GM23338 (cell line): ENCODE measurements around the gene PTPRN2. TPM values are rescaled to one million over a fixed set of nuclear protein-coding genes. Genes with fewer than 3 reads are reported as not detected.

ENCODE experiments used
- ATAC-seq: fragments of 200-7000 bp; cut with Tn5 transposase; 3 replicates; pipeline ENCODE4 v1.9.1; 2020
- DNase-seq: peaks from one replicate; pipeline ENCODE4 v3.0.0-alpha.2; 2015; ENCODE audit warnings: low spot score
- H2AFZ ChIP-seq: fragments of 200-600 bp; sonication (generic); 2 replicates; pipeline ENCODE4 v1.8.0; 2016; ENCODE audit warnings: antibody characterized with exemption, mild to moderate bottlenecking, moderate library complexity
- H3F3A ChIP-seq: fragments of 200-600 bp; sonication (generic); replicated peaks from 2 replicates; pipeline ENCODE4 v1.8.0; 2017; ENCODE audit warnings: antibody characterized with exemption, mixed run types, low read depth
- H3K27ac ChIP-seq: fragments of 200-600 bp; sonication (generic); 2 replicates; pipeline ENCODE4 v1.6.1; 2016; ENCODE audit warnings: low read depth
- H3K27me3 ChIP-seq: fragments of 200-600 bp; sonication (generic); 2 replicates; pipeline ENCODE4 v1.8.0; 2016; ENCODE audit warnings: mild to moderate bottlenecking, mixed run types, moderate library complexity; ENCODE audit not compliant: insufficient read depth
- H3K36me3 ChIP-seq: fragments of 200-600 bp; sonication (generic); 2 replicates; pipeline ENCODE4 v1.8.0; 2016; ENCODE audit warnings: mild to moderate bottlenecking; ENCODE audit not compliant: insufficient read depth
- H3K4me1 ChIP-seq: fragments of 200-600 bp; sonication (generic); 2 replicates; pipeline ENCODE4 v1.8.0; 2016; ENCODE audit warnings: mild to moderate bottlenecking, moderate library complexity; ENCODE audit not compliant: insufficient read depth
- H3K4me2 ChIP-seq: fragments of 200-600 bp; sonication (generic); 2 replicates; pipeline ENCODE4 v1.7.1; 2017; ENCODE audit warnings: mixed run types
- H3K4me3 ChIP-seq: fragments of 200-600 bp; sonication (generic); 2 replicates; pipeline ENCODE4 v1.6.1; 2016; ENCODE audit warnings: mixed run types
- H3K79me2 ChIP-seq: fragments of 200-600 bp; sonication (generic); replicated peaks from 2 replicates; pipeline ENCODE4 v1.8.0; 2017; ENCODE audit warnings: mild to moderate bottlenecking; ENCODE audit not compliant: insufficient read depth
- H3K9me2 ChIP-seq: fragments of 200-600 bp; sonication (generic); 2 replicates; pipeline ENCODE4 v1.8.0; 2017; ENCODE audit not compliant: insufficient read depth
- H4K20me1 ChIP-seq: fragments of 200-600 bp; sonication (generic); replicated peaks from 2 replicates; pipeline ENCODE4 v1.8.0; 2017; ENCODE audit warnings: mild to moderate bottlenecking; ENCODE audit not compliant: insufficient read depth
- H3K27ac Mint-ChIP-seq: 2 replicates; pipeline ENCODE4 v1.8.0; 2020; ENCODE audit warnings: inconsistent platforms, mild to moderate bottlenecking, moderate library complexity, mixed read lengths
- H3K27me3 Mint-ChIP-seq: 3 replicates; pipeline ENCODE4 v1.8.0; 2022; ENCODE audit warnings: low read depth, mild to moderate bottlenecking, moderate library complexity, mixed read lengths, inconsistent platforms; ENCODE audit not compliant: insufficient read depth, poor library complexity
- H3K36me3 Mint-ChIP-seq: 3 replicates; pipeline ENCODE4 v1.8.0; 2021; ENCODE audit warnings: low read depth, mild to moderate bottlenecking, inconsistent platforms, moderate library complexity, mixed read lengths
- H3K4me1 Mint-ChIP-seq: 3 replicates; pipeline ENCODE4 v1.8.0; 2020; ENCODE audit warnings: mild to moderate bottlenecking, inconsistent platforms, mixed read lengths
- H3K4me3 Mint-ChIP-seq: 3 replicates; pipeline ENCODE4 v1.8.0; 2021; ENCODE audit warnings: moderate library complexity, mild to moderate bottlenecking, inconsistent platforms, mixed read lengths
- H3K9me3 Mint-ChIP-seq: 3 replicates; pipeline ENCODE4 v1.8.0; 2020; ENCODE audit warnings: moderate library complexity, mild to moderate bottlenecking, inconsistent platforms, mixed read lengths
- EZH2 ChIP-seq: fragments of 200-600 bp; sonication (generic); IDR thresholded peaks from one replicate; pipeline ENCODE4 v1.8.0; 2017; ENCODE audit warnings: antibody characterized with exemption, mild to moderate bottlenecking, low read depth; ENCODE audit not compliant: unreplicated experiment
- EZH2phosphoT487 ChIP-seq: fragments of 200-600 bp; sonication (generic); IDR thresholded peaks from one replicate; pipeline ENCODE4 v1.8.1; 2018; ENCODE audit warnings: antibody characterized with exemption; ENCODE audit not compliant: unreplicated experiment
- NANOG ChIP-seq: IDR thresholded peaks from 2 replicates; pipeline ENCODE4 v1.6.1; 2016; ENCODE audit warnings: antibody characterized with exemption, borderline replicate concordance
- polyA plus RNA-seq: library from polyadenylated mRNA; unstranded; fragments of >200 nt; fragmentation: Nextera tagmentation; extraction: Ambion mirVana; gene quantifications from 2 replicates; pipeline ENCODE4 v1.2.1, GENCODE V29; 2016
- total RNA-seq: library from RNA; depleted of rRNA; stranded (reverse); fragments of >200 nt; shearing (Covaris generic); gene quantifications from 2 replicates; pipeline ENCODE4 v1.2.3, GENCODE V29; 2014
- TF ChIP-seq, protein P1 (sequence below): fragments of 250-450 bp; sonication (Bioruptor Pico); IDR thresholded peaks from 2 replicates; pipeline ENCODE4 v1.5.0; 2020; ENCODE audit warnings: mild to moderate bottlenecking, moderate library complexity
- TF ChIP-seq, protein P2 (sequence below): IDR thresholded peaks from one replicate; pipeline ENCODE4 v1.6.1; 2018; ENCODE audit warnings: antibody characterized with exemption; ENCODE audit not compliant: unreplicated experiment

The PTPRN2 gene
- total and polyA plus RNA-seq, 2 experiments from 2014 or later: 0.87 to 4.0 TPM

DNA sequence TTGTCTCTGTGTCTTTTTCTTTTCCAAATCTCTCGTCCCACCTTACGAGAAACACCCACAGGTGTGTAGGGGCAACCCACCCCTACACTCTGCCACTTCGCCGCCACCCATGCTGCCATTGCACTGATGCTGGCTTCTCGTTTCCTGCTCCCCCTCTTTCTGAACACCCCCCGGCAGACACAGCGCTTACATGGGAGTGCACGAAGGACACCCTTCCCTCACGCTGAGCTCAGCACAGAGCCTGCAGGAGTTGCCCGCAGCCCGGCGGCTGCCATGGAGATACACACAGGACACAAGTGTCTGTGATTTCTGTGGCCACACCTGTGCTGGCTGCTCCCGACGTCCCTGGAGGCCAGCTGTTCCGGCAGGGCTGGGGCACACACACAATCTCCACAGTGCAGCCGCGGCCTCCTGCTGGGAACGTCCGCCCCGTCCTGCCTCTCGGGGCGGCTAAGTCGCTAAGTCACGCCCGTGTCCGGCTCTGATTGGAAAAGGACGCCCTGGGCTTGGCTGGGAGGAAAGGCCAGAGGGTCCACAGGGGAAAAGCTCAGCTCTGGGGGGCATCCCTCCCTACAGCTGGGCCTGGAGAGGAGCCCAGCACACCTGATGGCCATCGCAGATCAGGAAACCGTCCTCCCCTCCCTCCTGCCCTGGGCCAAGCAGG lies 349.8 kb downstream of the PTPRN2 start (continued):
- TF ChIP-seq, protein P1, sequence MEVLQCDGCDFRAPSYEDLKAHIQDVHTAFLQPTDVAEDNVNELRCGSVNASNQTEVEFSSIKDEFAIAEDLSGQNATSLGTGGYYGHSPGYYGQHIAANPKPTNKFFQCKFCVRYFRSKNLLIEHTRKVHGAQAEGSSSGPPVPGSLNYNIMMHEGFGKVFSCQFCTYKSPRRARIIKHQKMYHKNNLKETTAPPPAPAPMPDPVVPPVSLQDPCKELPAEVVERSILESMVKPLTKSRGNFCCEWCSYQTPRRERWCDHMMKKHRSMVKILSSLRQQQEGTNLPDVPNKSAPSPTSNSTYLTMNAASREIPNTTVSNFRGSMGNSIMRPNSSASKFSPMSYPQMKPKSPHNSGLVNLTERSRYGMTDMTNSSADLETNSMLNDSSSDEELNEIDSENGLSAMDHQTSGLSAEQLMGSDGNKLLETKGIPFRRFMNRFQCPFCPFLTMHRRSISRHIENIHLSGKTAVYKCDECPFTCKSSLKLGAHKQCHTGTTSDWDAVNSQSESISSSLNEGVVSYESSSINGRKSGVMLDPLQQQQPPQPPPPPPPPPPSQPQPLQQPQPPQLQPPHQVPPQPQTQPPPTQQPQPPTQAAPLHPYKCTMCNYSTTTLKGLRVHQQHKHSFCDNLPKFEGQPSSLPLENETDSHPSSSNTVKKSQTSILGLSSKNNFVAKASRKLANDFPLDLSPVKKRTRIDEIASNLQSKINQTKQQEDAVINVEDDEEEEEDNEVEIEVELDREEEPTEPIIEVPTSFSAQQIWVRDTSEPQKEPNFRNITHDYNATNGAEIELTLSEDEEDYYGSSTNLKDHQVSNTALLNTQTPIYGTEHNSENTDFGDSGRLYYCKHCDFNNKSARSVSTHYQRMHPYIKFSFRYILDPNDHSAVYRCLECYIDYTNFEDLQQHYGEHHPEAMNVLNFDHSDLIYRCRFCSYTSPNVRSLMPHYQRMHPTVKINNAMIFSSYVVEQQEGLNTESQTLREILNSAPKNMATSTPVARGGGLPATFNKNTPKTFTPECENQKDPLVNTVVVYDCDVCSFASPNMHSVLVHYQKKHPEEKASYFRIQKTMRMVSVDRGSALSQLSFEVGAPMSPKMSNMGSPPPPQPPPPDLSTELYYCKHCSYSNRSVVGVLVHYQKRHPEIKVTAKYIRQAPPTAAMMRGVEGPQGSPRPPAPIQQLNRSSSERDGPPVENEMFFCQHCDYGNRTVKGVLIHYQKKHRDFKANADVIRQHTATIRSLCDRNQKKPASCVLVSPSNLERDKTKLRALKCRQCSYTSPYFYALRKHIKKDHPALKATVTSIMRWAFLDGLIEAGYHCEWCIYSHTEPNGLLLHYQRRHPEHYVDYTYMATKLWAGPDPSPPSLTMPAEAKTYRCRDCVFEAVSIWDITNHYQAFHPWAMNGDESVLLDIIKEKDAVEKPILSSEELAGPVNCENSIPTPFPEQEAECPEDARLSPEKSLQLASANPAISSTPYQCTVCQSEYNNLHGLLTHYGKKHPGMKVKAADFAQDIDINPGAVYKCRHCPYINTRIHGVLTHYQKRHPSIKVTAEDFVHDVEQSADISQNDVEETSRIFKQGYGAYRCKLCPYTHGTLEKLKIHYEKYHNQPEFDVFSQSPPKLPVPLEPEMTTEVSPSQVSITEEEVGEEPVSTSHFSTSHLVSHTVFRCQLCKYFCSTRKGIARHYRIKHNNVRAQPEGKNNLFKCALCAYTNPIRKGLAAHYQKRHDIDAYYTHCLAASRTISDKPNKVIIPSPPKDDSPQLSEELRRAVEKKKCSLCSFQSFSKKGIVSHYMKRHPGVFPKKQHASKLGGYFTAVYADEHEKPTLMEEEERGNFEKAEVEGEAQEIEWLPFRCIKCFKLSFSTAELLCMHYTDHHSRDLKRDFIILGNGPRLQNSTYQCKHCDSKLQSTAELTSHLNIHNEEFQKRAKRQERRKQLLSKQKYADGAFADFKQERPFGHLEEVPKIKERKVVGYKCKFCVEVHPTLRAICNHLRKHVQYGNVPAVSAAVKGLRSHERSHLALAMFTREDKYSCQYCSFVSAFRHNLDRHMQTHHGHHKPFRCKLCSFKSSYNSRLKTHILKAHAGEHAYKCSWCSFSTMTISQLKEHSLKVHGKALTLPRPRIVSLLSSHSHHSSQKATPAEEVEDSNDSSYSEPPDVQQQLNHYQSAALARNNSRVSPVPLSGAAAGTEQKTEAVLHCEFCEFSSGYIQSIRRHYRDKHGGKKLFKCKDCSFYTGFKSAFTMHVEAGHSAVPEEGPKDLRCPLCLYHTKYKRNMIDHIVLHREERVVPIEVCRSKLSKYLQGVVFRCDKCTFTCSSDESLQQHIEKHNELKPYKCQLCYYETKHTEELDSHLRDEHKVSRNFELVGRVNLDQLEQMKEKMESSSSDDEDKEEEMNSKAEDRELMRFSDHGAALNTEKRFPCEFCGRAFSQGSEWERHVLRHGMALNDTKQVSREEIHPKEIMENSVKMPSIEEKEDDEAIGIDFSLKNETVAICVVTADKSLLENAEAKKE (CRISPR knock-in tag): no peak
- TF ChIP-seq, protein P2, sequence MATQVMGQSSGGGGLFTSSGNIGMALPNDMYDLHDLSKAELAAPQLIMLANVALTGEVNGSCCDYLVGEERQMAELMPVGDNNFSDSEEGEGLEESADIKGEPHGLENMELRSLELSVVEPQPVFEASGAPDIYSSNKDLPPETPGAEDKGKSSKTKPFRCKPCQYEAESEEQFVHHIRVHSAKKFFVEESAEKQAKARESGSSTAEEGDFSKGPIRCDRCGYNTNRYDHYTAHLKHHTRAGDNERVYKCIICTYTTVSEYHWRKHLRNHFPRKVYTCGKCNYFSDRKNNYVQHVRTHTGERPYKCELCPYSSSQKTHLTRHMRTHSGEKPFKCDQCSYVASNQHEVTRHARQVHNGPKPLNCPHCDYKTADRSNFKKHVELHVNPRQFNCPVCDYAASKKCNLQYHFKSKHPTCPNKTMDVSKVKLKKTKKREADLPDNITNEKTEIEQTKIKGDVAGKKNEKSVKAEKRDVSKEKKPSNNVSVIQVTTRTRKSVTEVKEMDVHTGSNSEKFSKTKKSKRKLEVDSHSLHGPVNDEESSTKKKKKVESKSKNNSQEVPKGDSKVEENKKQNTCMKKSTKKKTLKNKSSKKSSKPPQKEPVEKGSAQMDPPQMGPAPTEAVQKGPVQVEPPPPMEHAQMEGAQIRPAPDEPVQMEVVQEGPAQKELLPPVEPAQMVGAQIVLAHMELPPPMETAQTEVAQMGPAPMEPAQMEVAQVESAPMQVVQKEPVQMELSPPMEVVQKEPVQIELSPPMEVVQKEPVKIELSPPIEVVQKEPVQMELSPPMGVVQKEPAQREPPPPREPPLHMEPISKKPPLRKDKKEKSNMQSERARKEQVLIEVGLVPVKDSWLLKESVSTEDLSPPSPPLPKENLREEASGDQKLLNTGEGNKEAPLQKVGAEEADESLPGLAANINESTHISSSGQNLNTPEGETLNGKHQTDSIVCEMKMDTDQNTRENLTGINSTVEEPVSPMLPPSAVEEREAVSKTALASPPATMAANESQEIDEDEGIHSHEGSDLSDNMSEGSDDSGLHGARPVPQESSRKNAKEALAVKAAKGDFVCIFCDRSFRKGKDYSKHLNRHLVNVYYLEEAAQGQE: no peak
- TF ChIP-seq EZH2 (no peak), NANOG (no peak)

DNA sequence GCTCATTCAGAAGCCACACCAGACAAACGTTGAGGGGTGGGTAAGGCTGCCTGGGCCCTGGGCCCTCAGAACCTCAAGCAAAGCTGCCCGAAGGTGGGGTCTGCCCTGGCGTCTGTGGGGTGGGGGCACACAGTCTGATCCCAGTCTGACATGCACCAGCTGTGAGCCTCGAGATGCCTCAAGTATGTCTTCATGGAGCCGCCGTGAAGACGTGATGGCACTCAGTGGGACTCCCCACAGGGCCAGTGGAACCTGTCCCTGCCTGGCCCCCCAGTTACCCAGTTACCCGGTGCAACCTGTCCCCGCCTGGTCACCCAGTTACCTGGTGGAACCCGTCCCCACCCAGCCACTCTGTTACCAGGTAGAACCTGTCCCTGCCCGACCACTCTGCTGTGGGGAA lies 351.2 kb downstream of the PTPRN2 start:
- H4K20me1 ChIP-seq: no peaks in the 10 kb centered on the region
- peaks cover 86% of the 10 kb centered on the region for H3K9me3 Mint-ChIP-seq
- H3K4me1 ChIP-seq: no peaks in the 10 kb centered on the region
- no peak overlapping the region for H2AFZ ChIP-seq
- no peaks in the 10 kb centered on the region for H3K27me3 ChIP-seq
- ATAC-seq (no peak), DNase-seq (no peak)
- H3K79me2 ChIP-seq: no peaks in the 10 kb centered on the region
- no peaks in the 10 kb centered on the region; the same call in none of the 2 replicates for H3K36me3 ChIP-seq
- no peaks in the 10 kb centered on the region for H3F3A ChIP-seq
- peaks cover 3% of the 10 kb centered on the region for H3K27me3 Mint-ChIP-seq
- H3K9me2 ChIP-seq: no peaks in the 10 kb centered on the region
- H3K4me1 Mint-ChIP-seq: no peaks in the 10 kb centered on the region
- no peak overlapping the region for H3K4me3 Mint-ChIP-seq
- H3K27ac Mint-ChIP-seq: no peak overlapping the region
- no peak overlapping the region for H3K4me3 ChIP-seq
- H3K36me3 Mint-ChIP-seq: peaks cover 42% of the 10 kb centered on the region
- H3K27ac ChIP-seq: no peak overlapping the region
- no peak overlapping the region for H3K4me2 ChIP-seq
- TF ChIP-seq, protein P1 (CRISPR knock-in tag): no peak
- no peak for TF ChIP-seq EZH2phosphoT487
